HepG2 (cell line): ENCODE measurements around the gene OIT3. TPM values are rescaled to one million over a fixed set of nuclear protein-coding genes. Genes with fewer than 3 reads are reported as not detected.

ENCODE experiments used
- GTF2F1 ChIP-seq: fragments of 150-350 bp; IDR thresholded peaks from 2 replicates; pipeline ENCODE4 v1.6.1; 2014; ENCODE audit warnings: low read length
- JUN ChIP-seq: sonication (generic); formaldehyde crosslinking; IDR thresholded peaks from 2 replicates; pipeline ENCODE4 v1.4.0; 2020; ENCODE audit warnings: mild to moderate bottlenecking, missing genetic modification reagents
- LBX2 ChIP-seq: sonication (generic); formaldehyde crosslinking; IDR thresholded peaks from 2 replicates; pipeline ENCODE4 v1.5.0; 2020; ENCODE audit warnings: missing genetic modification reagents, mild to moderate bottlenecking, borderline replicate concordance
- MBNL3 ChIP-seq: fragments of 250-450 bp; sonication (Bioruptor Pico); conservative IDR thresholded peaks from 2 replicates; pipeline ENCODE4 v1.8.0; 2022; ENCODE audit warnings: mild to moderate bottlenecking, inconsistent platforms
- TAF1 ChIP-seq: sonication (generic); formaldehyde crosslinking; IDR thresholded peaks from 2 replicates; pipeline ENCODE4 v1.4.0; 2020; ENCODE audit warnings: missing genetic modification reagents
- XBP1 ChIP-seq: sonication (generic); formaldehyde crosslinking; IDR thresholded peaks from 2 replicates; pipeline ENCODE4 v1.5.0; 2020; ENCODE audit warnings: missing genetic modification reagents
- ZFP36L1 ChIP-seq: sonication (generic); formaldehyde crosslinking; IDR thresholded peaks from 2 replicates; pipeline ENCODE4 v1.8.0; 2022; ENCODE audit warnings: mild to moderate bottlenecking, missing genetic modification reagents, moderate library complexity
- ZNF12 ChIP-seq: sonication (generic); formaldehyde crosslinking; IDR thresholded peaks from 2 replicates; pipeline ENCODE4 v1.5.0; 2020; ENCODE audit warnings: missing genetic modification reagents
- ZNF234 ChIP-seq: sonication (generic); formaldehyde crosslinking; conservative IDR thresholded peaks from 2 replicates; pipeline ENCODE4 v1.5.1; 2020; ENCODE audit warnings: mild to moderate bottlenecking, missing genetic modification reagents
- ZNF879 ChIP-seq: sonication (generic); formaldehyde crosslinking; IDR thresholded peaks from 2 replicates; pipeline ENCODE4 v1.8.1; 2023; ENCODE audit warnings: missing genetic modification reagents
- polyA plus RNA-seq, 8 experiments: library from polyadenylated mRNA; depleted of rRNA in 3 of 8; stranded (reverse) in 7 of 8; unstranded in 1 of 8; fragments of >200 nt; fragmentation: Illumina TruSeq in 4 of 8; extraction: Trizol in 4 of 8; gene quantifications; 2 replicates each; pipeline versions ENCODE4 v1.2.1 to v1.2.3, GENCODE V29; 2011 to 2016; ENCODE audit warnings: low read depth in 4 of 8, missing spikeins in 1 of 8, mixed read lengths in 1 of 8; ENCODE audit not compliant: insufficient read depth in 1 of 8
- total RNA-seq, 5 experiments: library from RNA; depleted of rRNA; stranded (reverse); fragments of >200 nt; fragmentation: Illumina TruSeq; extraction: Trizol; gene quantifications; 2 replicates each; pipeline ENCODE4 v1.2.3, GENCODE V29; 2016; ENCODE audit warnings: low read depth in 1 of 5
- TF ChIP-seq, protein P1 (sequence below): sonication (generic); formaldehyde crosslinking; conservative IDR thresholded peaks from 2 replicates; pipeline ENCODE4 v1.5.0; 2020; ENCODE audit warnings: missing genetic modification reagents
- TF ChIP-seq, protein P2 (sequence below): sonication (generic); formaldehyde crosslinking; IDR thresholded peaks from 2 replicates; pipeline ENCODE4 v1.5.0; 2020; ENCODE audit warnings: mild to moderate bottlenecking, missing genetic modification reagents, borderline replicate concordance
- TF ChIP-seq, protein P3 (sequence below): sonication (generic); formaldehyde crosslinking; IDR thresholded peaks from 2 replicates; pipeline ENCODE4 v1.8.0; 2022; ENCODE audit warnings: low read depth, missing genetic modification reagents
- TF ChIP-seq, protein P4 (sequence below): sonication (generic); formaldehyde crosslinking; IDR thresholded peaks from 2 replicates; pipeline ENCODE4 v1.4.0; 2020; ENCODE audit warnings: missing genetic modification reagents, borderline replicate concordance

Gene OIT3
- total and polyA plus RNA-seq, 2 of the 13 experiments (the other 11 are each of a cell fraction or from before 2014, with no cell fraction given) = not detected

DNA sequence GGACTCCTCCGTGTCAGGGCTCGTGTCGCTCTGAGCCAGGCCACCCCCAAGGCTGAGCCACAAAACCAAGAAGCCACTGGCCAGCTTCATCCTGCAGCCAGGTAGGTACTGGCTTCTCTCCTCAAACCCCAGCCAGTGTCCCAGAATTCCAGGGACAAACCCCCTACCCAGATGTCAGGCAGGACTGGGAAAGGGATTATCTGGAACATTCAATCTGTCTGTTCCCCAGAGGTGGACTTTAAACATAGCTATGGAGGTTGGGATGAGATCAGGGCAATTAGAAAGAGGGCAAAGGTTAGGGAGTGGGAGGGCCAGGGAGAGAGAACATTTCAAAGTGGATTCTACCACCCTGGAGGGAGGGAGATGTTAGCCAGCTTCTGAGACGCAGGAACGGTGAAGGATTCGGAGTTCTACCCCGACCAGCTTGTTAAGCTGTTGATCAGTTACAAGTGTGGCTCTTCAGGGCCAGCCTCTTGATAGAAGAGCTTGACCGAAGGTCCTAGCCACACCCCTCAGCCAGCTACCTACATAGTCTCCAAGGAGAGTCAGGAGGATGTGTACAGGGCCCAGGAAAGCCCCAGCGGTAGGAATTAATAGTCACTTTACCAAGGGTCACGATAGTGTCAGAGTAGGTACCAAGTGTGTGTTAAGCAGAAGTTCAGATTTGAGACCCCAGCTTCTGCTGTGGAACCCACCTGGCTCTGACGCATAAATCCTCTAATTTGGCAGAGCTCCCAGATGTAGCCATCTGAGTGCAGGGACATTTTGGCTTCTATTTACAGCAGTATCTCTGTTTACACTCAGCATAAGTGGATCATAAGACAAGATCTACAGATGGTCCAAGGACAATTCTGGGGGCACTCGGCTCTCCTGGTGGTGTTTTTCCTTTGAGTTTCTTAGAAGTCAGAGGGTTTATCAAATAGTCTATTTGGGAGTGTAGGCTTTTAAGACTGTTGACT is 61.3 kb downstream of the OIT3 start, which contains the start of gene PLA2G12B (continued):
- TF ChIP-seq ZNF12 (CRISPR knock-in tag) (no peak), TAF1 (CRISPR knock-in tag) (no peak), ZNF879 (CRISPR knock-in tag) (0 out of 2 replicates have a peak, but pooled peaks have one; percentile 54), MBNL3 (CRISPR knock-in tag) (no peak), LBX2 (CRISPR knock-in tag) (no peak), XBP1 (CRISPR knock-in tag) (no peak), ZFP36L1 (CRISPR knock-in tag) (no peak), ZNF234 (CRISPR knock-in tag) (no peak), JUN (peak; percentile 41; the same call in 1 of the 2 replicates), GTF2F1 (no peak)
- TF ChIP-seq, protein P1, sequence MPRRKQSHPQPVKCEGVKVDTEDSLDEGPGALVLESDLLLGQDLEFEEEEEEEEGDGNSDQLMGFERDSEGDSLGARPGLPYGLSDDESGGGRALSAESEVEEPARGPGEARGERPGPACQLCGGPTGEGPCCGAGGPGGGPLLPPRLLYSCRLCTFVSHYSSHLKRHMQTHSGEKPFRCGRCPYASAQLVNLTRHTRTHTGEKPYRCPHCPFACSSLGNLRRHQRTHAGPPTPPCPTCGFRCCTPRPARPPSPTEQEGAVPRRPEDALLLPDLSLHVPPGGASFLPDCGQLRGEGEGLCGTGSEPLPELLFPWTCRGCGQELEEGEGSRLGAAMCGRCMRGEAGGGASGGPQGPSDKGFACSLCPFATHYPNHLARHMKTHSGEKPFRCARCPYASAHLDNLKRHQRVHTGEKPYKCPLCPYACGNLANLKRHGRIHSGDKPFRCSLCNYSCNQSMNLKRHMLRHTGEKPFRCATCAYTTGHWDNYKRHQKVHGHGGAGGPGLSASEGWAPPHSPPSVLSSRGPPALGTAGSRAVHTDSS (CRISPR knock-in tag) = no peak
- TF ChIP-seq, protein P2, sequence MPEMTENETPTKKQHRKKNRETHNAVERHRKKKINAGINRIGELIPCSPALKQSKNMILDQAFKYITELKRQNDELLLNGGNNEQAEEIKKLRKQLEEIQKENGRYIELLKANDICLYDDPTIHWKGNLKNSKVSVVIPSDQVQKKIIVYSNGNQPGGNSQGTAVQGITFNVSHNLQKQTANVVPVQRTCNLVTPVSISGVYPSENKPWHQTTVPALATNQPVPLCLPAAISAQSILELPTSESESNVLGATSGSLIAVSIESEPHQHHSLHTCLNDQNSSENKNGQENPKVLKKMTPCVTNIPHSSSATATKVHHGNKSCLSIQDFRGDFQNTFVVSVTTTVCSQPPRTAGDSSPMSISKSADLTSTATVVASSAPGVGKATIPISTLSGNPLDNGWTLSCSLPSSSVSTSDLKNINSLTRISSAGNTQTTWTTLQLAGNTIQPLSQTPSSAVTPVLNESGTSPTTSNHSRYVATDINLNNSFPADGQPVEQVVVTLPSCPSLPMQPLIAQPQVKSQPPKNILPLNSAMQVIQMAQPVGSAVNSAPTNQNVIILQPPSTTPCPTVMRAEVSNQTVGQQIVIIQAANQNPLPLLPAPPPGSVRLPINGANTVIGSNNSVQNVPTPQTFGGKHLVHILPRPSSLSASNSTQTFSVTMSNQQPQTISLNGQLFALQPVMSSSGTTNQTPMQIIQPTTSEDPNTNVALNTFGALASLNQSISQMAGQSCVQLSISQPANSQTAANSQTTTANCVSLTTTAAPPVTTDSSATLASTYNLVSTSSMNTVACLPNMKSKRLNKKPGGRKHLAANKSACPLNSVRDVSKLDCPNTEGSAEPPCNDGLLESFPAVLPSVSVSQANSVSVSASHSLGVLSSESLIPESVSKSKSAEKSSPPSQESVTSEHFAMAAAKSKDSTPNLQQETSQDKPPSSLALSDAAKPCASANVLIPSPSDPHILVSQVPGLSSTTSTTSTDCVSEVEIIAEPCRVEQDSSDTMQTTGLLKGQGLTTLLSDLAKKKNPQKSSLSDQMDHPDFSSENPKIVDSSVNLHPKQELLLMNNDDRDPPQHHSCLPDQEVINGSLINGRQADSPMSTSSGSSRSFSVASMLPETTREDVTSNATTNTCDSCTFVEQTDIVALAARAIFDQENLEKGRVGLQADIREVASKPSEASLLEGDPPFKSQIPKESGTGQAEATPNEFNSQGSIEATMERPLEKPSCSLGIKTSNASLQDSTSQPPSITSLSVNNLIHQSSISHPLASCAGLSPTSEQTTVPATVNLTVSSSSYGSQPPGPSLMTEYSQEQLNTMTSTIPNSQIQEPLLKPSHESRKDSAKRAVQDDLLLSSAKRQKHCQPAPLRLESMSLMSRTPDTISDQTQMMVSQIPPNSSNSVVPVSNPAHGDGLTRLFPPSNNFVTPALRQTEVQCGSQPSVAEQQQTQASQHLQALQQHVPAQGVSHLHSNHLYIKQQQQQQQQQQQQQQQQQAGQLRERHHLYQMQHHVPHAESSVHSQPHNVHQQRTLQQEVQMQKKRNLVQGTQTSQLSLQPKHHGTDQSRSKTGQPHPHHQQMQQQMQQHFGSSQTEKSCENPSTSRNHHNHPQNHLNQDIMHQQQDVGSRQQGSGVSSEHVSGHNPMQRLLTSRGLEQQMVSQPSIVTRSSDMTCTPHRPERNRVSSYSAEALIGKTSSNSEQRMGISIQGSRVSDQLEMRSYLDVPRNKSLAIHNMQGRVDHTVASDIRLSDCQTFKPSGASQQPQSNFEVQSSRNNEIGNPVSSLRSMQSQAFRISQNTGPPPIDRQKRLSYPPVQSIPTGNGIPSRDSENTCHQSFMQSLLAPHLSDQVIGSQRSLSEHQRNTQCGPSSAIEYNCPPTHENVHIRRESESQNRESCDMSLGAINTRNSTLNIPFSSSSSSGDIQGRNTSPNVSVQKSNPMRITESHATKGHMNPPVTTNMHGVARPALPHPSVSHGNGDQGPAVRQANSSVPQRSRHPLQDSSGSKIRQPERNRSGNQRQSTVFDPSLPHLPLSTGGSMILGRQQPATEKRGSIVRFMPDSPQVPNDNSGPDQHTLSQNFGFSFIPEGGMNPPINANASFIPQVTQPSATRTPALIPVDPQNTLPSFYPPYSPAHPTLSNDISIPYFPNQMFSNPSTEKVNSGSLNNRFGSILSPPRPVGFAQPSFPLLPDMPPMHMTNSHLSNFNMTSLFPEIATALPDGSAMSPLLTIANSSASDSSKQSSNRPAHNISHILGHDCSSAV (CRISPR knock-in tag) = no peak
- TF ChIP-seq, protein P3, sequence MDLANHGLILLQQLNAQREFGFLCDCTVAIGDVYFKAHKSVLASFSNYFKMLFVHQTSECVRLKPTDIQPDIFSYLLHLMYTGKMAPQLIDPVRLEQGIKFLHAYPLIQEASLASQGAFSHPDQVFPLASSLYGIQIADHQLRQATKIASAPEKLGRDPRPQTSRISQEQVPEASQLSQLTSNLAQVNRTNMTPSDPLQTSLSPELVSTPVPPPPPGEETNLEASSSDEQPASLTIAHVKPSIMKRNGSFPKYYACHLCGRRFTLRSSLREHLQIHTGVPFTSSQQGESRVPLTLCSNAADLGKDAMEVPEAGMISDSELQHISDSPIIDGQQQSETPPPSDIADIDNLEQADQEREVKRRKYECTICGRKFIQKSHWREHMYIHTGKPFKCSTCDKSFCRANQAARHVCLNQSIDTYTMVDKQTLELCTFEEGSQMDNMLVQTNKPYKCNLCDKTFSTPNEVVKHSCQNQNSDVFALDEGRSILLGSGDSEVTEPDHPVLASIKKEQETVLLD (CRISPR knock-in tag) = no peak
- TF ChIP-seq, protein P4, sequence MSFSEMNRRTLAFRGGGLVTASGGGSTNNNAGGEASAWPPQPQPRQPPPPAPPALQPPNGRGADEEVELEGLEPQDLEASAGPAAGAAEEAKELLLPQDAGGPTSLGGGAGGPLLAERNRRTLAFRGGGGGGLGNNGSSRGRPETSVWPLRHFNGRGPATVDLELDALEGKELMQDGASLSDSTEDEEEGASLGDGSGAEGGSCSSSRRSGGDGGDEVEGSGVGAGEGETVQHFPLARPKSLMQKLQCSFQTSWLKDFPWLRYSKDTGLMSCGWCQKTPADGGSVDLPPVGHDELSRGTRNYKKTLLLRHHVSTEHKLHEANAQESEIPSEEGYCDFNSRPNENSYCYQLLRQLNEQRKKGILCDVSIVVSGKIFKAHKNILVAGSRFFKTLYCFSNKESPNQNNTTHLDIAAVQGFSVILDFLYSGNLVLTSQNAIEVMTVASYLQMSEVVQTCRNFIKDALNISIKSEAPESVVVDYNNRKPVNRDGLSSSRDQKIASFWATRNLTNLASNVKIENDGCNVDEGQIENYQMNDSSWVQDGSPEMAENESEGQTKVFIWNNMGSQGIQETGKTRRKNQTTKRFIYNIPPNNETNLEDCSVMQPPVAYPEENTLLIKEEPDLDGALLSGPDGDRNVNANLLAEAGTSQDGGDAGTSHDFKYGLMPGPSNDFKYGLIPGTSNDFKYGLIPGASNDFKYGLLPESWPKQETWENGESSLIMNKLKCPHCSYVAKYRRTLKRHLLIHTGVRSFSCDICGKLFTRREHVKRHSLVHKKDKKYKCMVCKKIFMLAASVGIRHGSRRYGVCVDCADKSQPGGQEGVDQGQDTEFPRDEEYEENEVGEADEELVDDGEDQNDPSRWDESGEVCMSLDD = no peak
